GM23248 (cell line): Measurements from ENCODE around the gene LMO3. TPM values are rescaled to one million over a fixed set of nuclear protein-coding genes. Genes with fewer than 3 reads are reported as not detected.

Experiments
- DNase-seq: peaks from one replicate; pipeline ENCODE4 v3.0.0-alpha.2; 2015
- H2AFZ ChIP-seq: fragments of 200-600 bp; sonication (generic); 2 replicates; pipeline ENCODE4 v1.6.1; 2016; ENCODE audit warnings: antibody characterized with exemption
- H3F3A ChIP-seq: fragments of 200-600 bp; sonication (generic); 2 replicates; pipeline ENCODE4 v1.6.1; 2016; ENCODE audit warnings: mild to moderate bottlenecking, antibody characterized with exemption, mixed run types; ENCODE audit not compliant: insufficient read depth
- H3K27ac ChIP-seq: fragments of 200-600 bp; sonication (generic); 2 replicates; pipeline ENCODE4 v1.5.1; 2016; ENCODE audit warnings: mild to moderate bottlenecking
- H3K27me3 ChIP-seq: fragments of 200-600 bp; sonication (generic); replicated peaks from 2 replicates; pipeline ENCODE4 v1.6.1; 2016; ENCODE audit warnings: mild to moderate bottlenecking; ENCODE audit not compliant: insufficient read depth
- H3K36me3 ChIP-seq: fragments of 200-600 bp; sonication (generic); 2 replicates; pipeline ENCODE4 v1.6.1; 2016; ENCODE audit warnings: low read depth, mild to moderate bottlenecking
- H3K4me1 ChIP-seq: fragments of 200-600 bp; sonication (generic); 2 replicates; pipeline ENCODE4 v1.6.1; 2016; ENCODE audit warnings: mild to moderate bottlenecking; ENCODE audit not compliant: insufficient read depth
- H3K4me2 ChIP-seq: fragments of 200-600 bp; sonication (generic); one replicate; pipeline ENCODE4 v1.6.1; 2016; ENCODE audit warnings: mild to moderate bottlenecking; ENCODE audit not compliant: unreplicated experiment
- H3K4me3 ChIP-seq: fragments of 200-600 bp; sonication (generic); 2 replicates; pipeline ENCODE4 v1.5.1; 2016; ENCODE audit warnings: mild to moderate bottlenecking
- H3K79me2 ChIP-seq: fragments of 200-600 bp; sonication (generic); 2 replicates; pipeline ENCODE4 v1.6.1; 2016; ENCODE audit warnings: mild to moderate bottlenecking; ENCODE audit not compliant: insufficient read depth
- H3K9ac ChIP-seq: fragments of 200-600 bp; sonication (generic); 2 replicates; pipeline ENCODE4 v1.6.1; 2016; ENCODE audit warnings: mild to moderate bottlenecking
- H3K9me2 ChIP-seq: fragments of 200-600 bp; sonication (generic); 2 replicates; pipeline ENCODE4 v1.6.1; 2016; ENCODE audit warnings: mixed run types, mild to moderate bottlenecking, moderate library complexity; ENCODE audit not compliant: insufficient read depth
- H3K9me3 ChIP-seq: fragments of 200-600 bp; sonication (generic); one replicate; pipeline ENCODE4 v1.6.1; 2017; ENCODE audit warnings: low read depth
- H4K20me1 ChIP-seq: fragments of 200-600 bp; sonication (generic); 2 replicates; pipeline ENCODE4 v1.6.0; 2016; ENCODE audit not compliant: insufficient read depth
- EZH2 ChIP-seq: fragments of 200-600 bp; sonication (generic); IDR thresholded peaks from 2 replicates; pipeline ENCODE4 v1.6.1; 2018; ENCODE audit warnings: antibody characterized with exemption, mild to moderate bottlenecking; ENCODE audit not compliant: insufficient read depth, poor library complexity, severe bottlenecking
- EZH2phosphoT487 ChIP-seq: fragments of 200-600 bp; sonication (generic); IDR thresholded peaks from 2 replicates; pipeline ENCODE4 v1.6.1; 2018; ENCODE audit warnings: antibody characterized with exemption, moderate library complexity, mild to moderate bottlenecking, low read depth; ENCODE audit not compliant: insufficient read depth
- WGBS, 2 experiments: methylation state at CpG; one replicate each; pipeline ENCODE4 v1.1.6; 2015 to 2017; ENCODE audit warnings: low lambda C conversion rate in 2 of 2, low coverage in 1 of 2; ENCODE audit errors: missing lambda C conversion rate in 2 of 2; 5-methylcytosine and 5-hydroxymethylcytosine counted together
- in situ Hi-C: fragments of 300-500 bp; cut with MboI; formaldehyde crosslinking; loops from 2 replicates; pipeline ENCODE4 v1.15.0; 2020
- polyA plus RNA-seq: library from polyadenylated mRNA; unstranded; fragments of >200 nt; fragmentation: Nextera tagmentation; extraction: Ambion mirVana; gene quantifications from 2 replicates; pipeline ENCODE4 v1.2.1, GENCODE V29; 2016
- total RNA-seq: library from RNA; depleted of rRNA; stranded (reverse); fragments of >200 nt; shearing (Covaris generic); gene quantifications from 2 replicates; pipeline ENCODE4 v1.2.3, GENCODE V29; 2014

LMO3 gene
- total and polyA plus RNA-seq, 2 experiments from 2014 or later, result 0.38 TPM; not detected in 1

DNA sequence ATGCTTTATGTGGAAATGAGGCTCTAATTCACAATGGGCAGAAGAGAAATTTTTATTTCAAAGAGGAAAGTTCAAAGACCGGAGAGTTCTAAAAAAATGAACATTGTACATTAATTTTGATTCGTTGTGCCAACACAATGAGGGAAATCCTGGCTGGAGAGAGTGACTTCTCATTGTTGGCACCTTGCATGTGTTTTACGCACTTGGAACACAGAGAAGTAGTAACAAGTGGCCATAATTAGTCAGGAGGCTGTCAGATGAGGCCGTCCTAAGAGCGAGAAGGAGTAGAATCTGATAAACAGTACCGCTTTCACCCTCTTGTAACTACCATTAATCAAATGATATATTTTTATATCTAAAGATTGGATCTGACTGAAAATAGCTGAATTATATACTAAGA is 6.9 kb downstream of the LMO3 start:
- WGBS, 2 experiments, result 97 to 99% methylated on average over 6 of the region's 6 CpGs
- H3K79me2 ChIP-seq, result no peaks in the 10 kb centered on the region

DNA sequence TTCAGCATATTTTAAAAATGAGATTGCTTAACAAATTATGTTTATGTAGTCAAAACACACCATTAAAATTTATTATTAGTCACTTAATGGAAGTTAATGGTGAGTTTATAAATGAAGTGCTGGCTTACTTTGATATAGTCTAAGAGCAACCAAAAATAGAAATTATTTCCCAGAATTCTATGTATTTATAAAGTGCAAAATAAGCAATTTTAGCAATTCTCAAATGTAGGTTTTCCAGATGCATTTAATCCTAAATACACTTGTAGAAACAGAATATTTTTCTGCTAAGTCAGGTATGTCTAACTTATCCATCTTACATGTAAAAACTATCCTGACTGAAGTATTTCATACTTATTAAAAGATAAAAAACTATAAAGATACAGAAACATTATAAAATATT is 11.2 kb downstream of the LMO3 start:
- TF ChIP-seq EZH2, result no peak
- TF ChIP-seq EZH2phosphoT487, result no peak
- Histone ChIP-seq H4K20me1 (no peaks in the 10 kb centered on the region), H3K9ac (no peak overlapping the region), H3K79me2 (no peaks in the 10 kb centered on the region), H3K27ac (no peak overlapping the region), H3K4me1 (no peaks in the 10 kb centered on the region), H3K4me3 (no peak overlapping the region), H3F3A (no peaks in the 10 kb centered on the region), H3K36me3 (no peaks in the 10 kb centered on the region), H3K4me2 (no peak overlapping the region), H2AFZ (no peak overlapping the region), H3K27me3 (no peaks in the 10 kb centered on the region), H3K9me2 (no peaks in the 10 kb centered on the region), H3K9me3 (no peaks in the 10 kb centered on the region)
- in situ Hi-C loops, result no loop called here
- DNase-seq, result no peak

More for the DNA sequence above, 6.9 kb downstream of the LMO3 start:
- Histone ChIP-seq H3F3A (no peaks in the 10 kb centered on the region), H3K4me1 (no peaks in the 10 kb centered on the region), H2AFZ (no peak overlapping the region), H3K27ac (no peak overlapping the region), H3K9me3 (no peaks in the 10 kb centered on the region), H3K4me3 (no peak overlapping the region), H4K20me1 (no peaks in the 10 kb centered on the region), H3K27me3 (no peaks in the 10 kb centered on the region), H3K9me2 (no peaks in the 10 kb centered on the region), H3K36me3 (no peaks in the 10 kb centered on the region), H3K9ac (no peak overlapping the region), H3K4me2 (no peak overlapping the region)
- TF ChIP-seq EZH2phosphoT487 (no peak), EZH2 (no peak)
- in situ Hi-C loops, result no loop called here
- DNase-seq, result no peak

DNA sequence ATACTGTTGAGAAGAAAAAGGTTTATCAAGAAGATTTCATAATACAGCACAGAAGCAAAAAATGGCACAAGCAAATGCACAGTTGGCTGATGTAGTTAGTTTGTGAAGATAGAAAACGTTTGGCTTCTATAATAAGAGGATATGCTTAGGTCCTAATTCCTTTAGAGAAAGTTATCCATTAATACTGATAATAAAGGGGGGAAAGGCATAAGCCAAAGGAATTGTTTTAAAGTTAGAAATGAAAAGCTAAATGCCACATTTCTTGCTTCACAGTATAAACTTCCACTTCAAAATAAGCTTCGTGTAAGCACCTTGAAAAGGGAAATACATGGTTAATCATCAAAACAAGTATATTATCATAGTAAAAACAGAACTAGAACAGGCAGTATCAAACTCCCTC is 12.4 kb downstream of the LMO3 start:
- Histone ChIP-seq H3K4me2 (no peak overlapping the region), H3K9ac (no peak overlapping the region), H3K79me2 (no peaks in the 10 kb centered on the region), H3K9me3 (no peaks in the 10 kb centered on the region), H3K27me3 (no peaks in the 10 kb centered on the region), H4K20me1 (no peaks in the 10 kb centered on the region), H3K4me1 (no peaks in the 10 kb centered on the region), H3K4me3 (no peak overlapping the region), H3K27ac (no peak overlapping the region), H2AFZ (no peak overlapping the region), H3K9me2 (no peaks in the 10 kb centered on the region), H3K36me3 (no peaks in the 10 kb centered on the region), H3F3A (no peaks in the 10 kb centered on the region)
- 50 to 57% methylated on average over 2 of the region's 2 CpGs for WGBS, 2 experiments
- TF ChIP-seq EZH2phosphoT487, result no peak
- TF ChIP-seq EZH2, result no peak
- DNase-seq, result no peak
- in situ Hi-C loops, result no loop called here

DNA sequence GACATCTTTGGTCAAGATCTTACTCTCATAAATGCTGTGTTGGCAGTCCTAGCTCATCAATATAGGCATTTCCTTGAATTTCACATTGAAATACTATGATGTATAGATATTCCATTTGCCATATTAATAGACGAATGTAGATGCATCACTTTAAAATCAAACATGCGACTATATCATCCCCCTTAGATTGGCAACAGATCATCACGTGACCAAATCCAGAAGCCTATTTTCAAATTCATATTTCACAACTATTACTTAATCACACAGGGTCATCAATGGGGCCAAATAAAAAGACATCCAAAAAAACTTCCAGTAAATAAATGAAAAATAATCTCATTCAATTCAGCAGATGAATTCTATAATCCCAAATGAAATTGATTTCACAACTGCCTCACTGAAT is 15.3 kb downstream of the LMO3 start:
- Histone ChIP-seq H3K27ac (no peak overlapping the region), H4K20me1 (no peaks in the 10 kb centered on the region), H3K79me2 (no peaks in the 10 kb centered on the region), H3K4me1 (no peaks in the 10 kb centered on the region), H3K9me2 (no peaks in the 10 kb centered on the region), H3K4me3 (no peak overlapping the region), H3K9me3 (no peaks in the 10 kb centered on the region), H3F3A (no peaks in the 10 kb centered on the region), H2AFZ (no peak overlapping the region), H3K27me3 (no peaks in the 10 kb centered on the region), H3K4me2 (no peak overlapping the region), H3K36me3 (no peaks in the 10 kb centered on the region), H3K9ac (no peak overlapping the region)
- TF ChIP-seq EZH2phosphoT487 (no peak), EZH2 (no peak)
- in situ Hi-C loops, result no loop called here
- DNase-seq, result no peak
- 90 to 98% methylated on average over 3 of the region's 3 CpGs for WGBS, 2 experiments

DNA sequence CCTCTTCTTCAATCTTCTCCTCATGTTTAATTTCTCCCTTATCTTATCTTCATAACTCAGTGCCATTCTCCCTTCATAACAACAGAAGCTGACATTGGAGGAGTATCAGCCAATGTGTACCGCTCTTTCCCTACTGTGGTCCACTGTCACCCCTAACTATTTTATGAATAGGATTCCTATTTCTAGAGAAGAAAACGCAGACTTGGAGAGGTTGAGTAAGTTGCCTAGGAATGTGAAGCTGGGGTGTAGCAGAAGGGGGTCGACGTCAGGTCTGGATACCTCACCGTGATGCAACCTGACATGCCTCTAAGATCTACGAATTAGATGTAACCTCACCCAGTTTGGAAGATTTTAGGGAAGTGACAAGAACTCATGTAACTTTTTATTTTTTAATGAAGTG is 17.1 kb downstream of the LMO3 start:
- Histone ChIP-seq H3K27ac (no peak overlapping the region), H3K9me2 (no peaks in the 10 kb centered on the region), H3K27me3 (no peaks in the 10 kb centered on the region), H3K9ac (no peak overlapping the region), H3K4me1 (peaks cover 5% of the 10 kb centered on the region; the same call in 1 of the 2 replicates), H3K4me2 (no peak overlapping the region), H3K9me3 (no peaks in the 10 kb centered on the region), H3K4me3 (no peak overlapping the region), H4K20me1 (no peaks in the 10 kb centered on the region), H2AFZ (no peak overlapping the region), H3F3A (no peaks in the 10 kb centered on the region), H3K36me3 (no peaks in the 10 kb centered on the region), H3K79me2 (no peaks in the 10 kb centered on the region)
- in situ Hi-C loops, result no loop called here
- WGBS, 2 experiments, result 94% methylated on average over 6 of the region's 6 CpGs
- no peak for DNase-seq
- TF ChIP-seq EZH2phosphoT487, result no peak
- TF ChIP-seq EZH2, result no peak
